Effector memory CD8-positive, alpha-beta T cell (primary cell): ENCODE measurements around the gene HSDL2.
"Not testable (repeated sequence)": the region's sequence is repeated elsewhere in the genome, so short reads cannot be mapped to it uniquely, and the experiment has no call there.

Source experiments
- ATAC-seq: fragments of 150-1000 bp; cut with Tn5 transposase; replicated peaks from 2 replicates; pipeline ENCODE4 v1.10.0; 2021; ENCODE audit warnings: mild to moderate bottlenecking, moderate library complexity
- DNase-seq, 3 experiments: peaks; one replicate each; pipeline ENCODE4 v3.0.0; 2021
- H3K27ac Mint-ChIP-seq, 2 donors: one replicate each; pipeline ENCODE4 v1.8.0; 2022; ENCODE audit warnings: mild to moderate bottlenecking in 2 of 2, mixed read lengths in 2 of 2, moderate library complexity in 2 of 2
- H3K27me3 Mint-ChIP-seq, 2 donors: one replicate each; pipeline ENCODE4 v1.8.0; 2022; ENCODE audit warnings: mixed read lengths in 2 of 2
- H3K36me3 Mint-ChIP-seq: one replicate; pipeline ENCODE4 v1.8.0; 2022; ENCODE audit warnings: mild to moderate bottlenecking, moderate library complexity, mixed read lengths; ENCODE audit not compliant: insufficient read depth
- H3K4me1 Mint-ChIP-seq, 2 donors: one replicate each; pipeline ENCODE4 v1.8.0; 2022; ENCODE audit warnings: low read depth in 2 of 2, mixed read lengths in 2 of 2
- H3K4me3 Mint-ChIP-seq, 2 donors: one replicate each; pipeline ENCODE4 v1.8.0; 2022; ENCODE audit warnings: mild to moderate bottlenecking in 2 of 2, mixed read lengths in 2 of 2, moderate library complexity in 2 of 2
- H3K9me3 Mint-ChIP-seq, 2 donors: one replicate each; pipeline ENCODE4 v1.8.0; 2022; ENCODE audit warnings: mixed read lengths in 2 of 2

The HSDL2 gene

DNA sequence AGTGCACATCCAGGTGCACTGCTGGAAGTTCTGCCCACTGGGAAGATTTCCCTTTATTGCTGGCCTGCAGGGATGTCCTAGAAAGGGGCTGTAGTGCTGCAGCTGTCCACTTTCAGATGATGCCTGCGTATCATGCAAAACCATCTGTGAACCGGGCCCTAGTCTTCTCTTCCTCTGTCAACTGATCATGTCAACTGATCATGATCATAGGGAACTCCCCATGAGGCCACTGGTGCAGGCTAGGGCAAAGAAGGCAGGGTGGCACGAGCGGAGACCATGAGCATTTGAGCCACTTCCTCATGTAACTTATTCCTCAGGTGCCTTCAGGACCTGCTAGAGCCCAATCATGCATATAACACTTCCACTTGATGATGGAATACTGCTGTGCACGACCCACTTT is 4.5 kb upstream of the HSDL2 start:
- Mint-ChIP-seq H3K27ac (no peak overlapping the region), H3K4me3 (no peak overlapping the region), H3K27me3 (no peaks in the 10 kb centered on the region), H3K9me3 (no peaks in the 10 kb centered on the region), H3K36me3 (peaks cover 7% of the 10 kb centered on the region), H3K4me1 (peaks cover 27 to 31% of the 10 kb centered on the region in 2 donors)
- DNase-seq (no peak), ATAC-seq (no peak)

DNA sequence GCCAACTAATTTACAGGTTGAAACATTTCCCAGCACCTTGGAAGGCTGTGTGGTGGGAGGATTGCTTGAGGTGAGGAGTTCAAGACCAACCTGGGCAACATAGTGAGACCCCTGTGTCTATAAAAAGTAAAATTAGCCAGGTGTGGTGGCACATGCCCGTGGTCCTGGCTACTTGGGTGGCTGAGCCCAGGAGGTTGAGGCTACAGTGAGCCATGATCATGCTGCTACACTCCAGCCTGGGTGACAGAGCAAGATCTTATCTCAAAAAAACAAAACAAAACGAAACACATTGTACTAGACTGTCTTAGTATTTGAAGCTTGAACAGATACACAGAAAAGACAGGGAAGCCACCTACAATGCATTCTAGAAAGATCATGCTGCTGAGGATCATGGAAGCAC is 2.8 kb upstream of the HSDL2 start:
- Mint-ChIP-seq H3K27ac (peak overlapping the region in 1 of 2 donors; percentile 19), H3K4me3 (no peak overlapping the region)

DNA sequence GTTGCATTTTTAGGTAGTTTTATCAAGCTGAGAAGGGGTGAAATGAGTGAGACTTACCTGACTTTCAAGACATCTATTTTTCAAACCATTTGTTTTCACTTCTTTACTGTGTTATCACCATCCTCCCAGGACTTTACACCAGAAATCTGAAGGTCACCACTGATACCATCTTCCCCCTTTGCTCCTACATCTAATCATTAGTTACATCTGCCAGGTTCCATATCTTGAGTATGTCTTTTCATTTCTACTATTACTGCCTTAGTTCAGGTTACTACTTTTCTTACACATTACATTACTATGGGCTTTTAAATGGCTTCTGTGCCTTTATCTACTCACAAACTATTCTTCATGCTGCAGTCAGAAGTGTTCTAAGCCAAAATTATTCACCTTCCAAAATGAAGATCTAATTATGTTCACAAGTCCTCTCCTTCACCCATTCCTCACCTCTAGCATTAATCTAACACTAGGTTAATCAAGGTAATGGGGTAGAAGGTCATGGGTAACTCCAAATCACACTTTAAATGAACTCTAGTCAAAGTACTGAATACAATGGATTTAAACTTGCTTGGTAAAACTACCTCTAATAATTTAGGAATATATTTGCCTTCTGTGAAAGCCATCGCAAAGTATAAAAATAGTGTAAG is 2.1 kb upstream of the HSDL2 start:
- Mint-ChIP-seq H3K4me3 (peak overlapping the region; percentile 100), H3K9me3 (no peaks in the 10 kb centered on the region), H3K27ac (no peak overlapping the region)

More for the DNA sequence above, 2.8 kb upstream of the HSDL2 start:
- ATAC-seq (no peak), DNase-seq (no peak)
- peaks cover 39 to 45% of the 10 kb centered on the region in 2 donors for H3K4me1 Mint-ChIP-seq
- no peaks in the 10 kb centered on the region for H3K9me3 Mint-ChIP-seq
- peaks cover 7% of the 10 kb centered on the region for H3K36me3 Mint-ChIP-seq
- no peaks in the 10 kb centered on the region for H3K27me3 Mint-ChIP-seq

DNA sequence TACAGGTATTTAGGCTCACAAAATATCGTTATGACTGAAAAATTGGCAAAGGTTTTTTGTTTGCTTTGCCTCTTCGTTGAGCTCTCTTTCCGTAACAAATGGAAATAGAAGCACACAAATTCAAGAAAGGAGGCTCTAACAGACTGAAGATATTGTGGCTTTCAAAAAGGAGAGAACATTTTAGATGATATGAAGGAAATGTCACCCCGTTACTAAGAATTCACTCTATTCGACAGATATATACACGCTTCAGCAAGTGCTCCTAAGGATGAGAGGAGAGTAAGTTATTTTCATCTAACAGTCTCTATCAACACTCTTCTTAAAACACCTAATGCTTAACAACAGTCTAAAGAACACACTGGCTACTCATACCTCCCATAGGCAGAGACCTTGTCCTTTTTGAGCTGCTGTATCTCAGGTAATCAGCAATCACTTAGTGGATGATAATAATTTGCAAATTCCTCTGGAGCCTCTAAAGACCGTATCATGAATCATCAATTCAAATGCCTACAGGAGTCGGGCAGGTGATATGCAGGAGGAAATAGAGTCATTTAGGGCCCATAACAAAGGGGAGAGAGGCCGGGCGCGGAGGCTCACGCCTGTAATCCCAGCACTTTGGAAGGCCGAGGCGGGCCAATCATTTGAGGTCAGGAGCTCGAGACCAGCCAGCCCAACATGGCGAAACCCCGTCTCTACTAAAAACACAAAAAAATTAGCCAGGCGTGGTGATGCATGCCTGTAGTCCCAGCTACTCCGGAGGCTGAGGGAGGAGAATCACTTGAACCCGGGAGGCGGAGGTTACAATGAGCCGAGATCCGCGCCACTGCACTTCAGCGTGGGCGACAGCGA is 1.4 kb upstream of the HSDL2 start:
- DNase-seq: no peak
- peak overlapping the region; percentile 97 to 99 for H3K27ac Mint-ChIP-seq
- peaks cover 38 to 45% of the 10 kb centered on the region in 2 donors for H3K4me1 Mint-ChIP-seq
- peak; percentile 9 for ATAC-seq
- no peaks in the 10 kb centered on the region for H3K9me3 Mint-ChIP-seq
- H3K27me3 Mint-ChIP-seq: no peaks in the 10 kb centered on the region
- H3K36me3 Mint-ChIP-seq: peaks cover 7% of the 10 kb centered on the region
- H3K4me3 Mint-ChIP-seq: peak overlapping the region; percentile 100

More for the DNA sequence above, 2.1 kb upstream of the HSDL2 start:
- H3K27me3 Mint-ChIP-seq: no peaks in the 10 kb centered on the region
- H3K4me1 Mint-ChIP-seq: peaks cover 39 to 45% of the 10 kb centered on the region in 2 donors
- H3K36me3 Mint-ChIP-seq: peaks cover 7% of the 10 kb centered on the region
- DNase-seq (no peak), ATAC-seq (no peak)

DNA sequence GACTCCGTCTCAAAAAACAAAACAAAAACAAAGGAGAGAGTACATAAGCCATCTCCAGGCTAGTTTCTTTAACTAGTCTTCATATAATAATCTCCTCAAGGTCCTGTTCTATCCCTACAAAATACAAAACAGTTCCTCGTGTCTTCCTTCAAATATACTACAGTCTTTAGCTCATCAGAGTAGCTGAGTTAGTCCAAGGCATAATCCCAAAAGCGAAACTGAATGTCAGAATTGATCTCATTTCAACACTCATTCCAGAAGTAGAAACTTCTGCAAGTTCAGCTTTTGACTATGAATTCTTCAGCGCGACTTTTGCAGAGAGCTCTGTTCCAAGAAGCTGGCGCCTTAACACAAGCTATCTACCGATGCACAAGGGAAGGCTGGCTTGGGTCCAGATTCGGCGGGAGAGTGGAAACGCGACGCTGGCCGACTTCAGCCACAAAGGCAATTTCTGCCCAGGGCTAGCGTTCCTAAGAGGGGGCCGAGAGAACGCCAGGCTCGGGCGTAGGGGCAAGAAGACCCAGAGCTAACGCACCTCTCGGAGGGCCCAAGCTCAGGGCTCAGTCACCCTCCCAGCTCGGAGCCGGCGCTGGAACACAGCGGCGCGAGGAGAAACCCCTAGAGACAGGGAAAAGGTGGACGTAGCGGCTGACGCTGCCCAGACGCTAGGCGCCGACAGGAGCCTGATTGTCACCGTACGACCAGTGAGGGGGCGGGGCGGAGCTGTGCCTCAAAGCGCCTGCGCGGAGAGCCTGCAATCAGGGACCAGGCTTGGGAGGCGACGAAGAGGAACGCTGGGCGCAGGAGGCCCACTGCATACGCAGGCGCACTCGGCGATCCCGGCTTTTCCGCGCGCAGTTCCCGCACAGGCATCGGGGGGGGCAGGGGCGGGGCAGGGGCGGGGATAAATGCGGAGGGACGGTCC is 469 bp upstream of the HSDL2 start:
- Mint-ChIP-seq H3K27ac (peak overlapping the region; percentile 97 to 99), H3K9me3 (no peaks in the 10 kb centered on the region), H3K4me3 (peak overlapping the region; percentile 100), H3K36me3 (peaks cover 7% of the 10 kb centered on the region), H3K4me1 (peaks cover 38 to 45% of the 10 kb centered on the region in 2 donors), H3K27me3 (no peaks in the 10 kb centered on the region)
- ATAC-seq: peak; percentile 89
- peak; percentile 97 to 98 (median 98) for DNase-seq

DNA sequence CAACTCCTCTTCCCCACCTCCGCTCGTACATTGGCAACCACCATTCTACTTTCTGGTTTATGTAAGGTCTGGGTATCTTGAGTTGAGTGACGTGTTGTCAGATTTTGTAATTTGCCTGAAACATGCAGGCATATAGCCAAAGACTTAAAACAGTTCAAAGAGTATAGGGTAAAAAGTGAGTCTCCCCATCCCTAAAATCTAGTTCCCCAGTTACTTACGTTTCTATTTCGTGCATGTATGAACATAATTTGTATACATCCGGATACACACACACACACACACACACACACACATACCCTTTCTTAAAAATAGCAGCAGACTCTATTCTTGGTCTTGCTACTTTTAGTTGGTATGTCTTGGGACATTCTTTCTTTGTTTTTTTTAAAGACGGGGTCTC is 915 bp downstream of the HSDL2 start:
- Mint-ChIP-seq H3K27ac (peak overlapping the region; percentile 97 to 99), H3K27me3 (no peaks in the 10 kb centered on the region), H3K4me3 (peak overlapping the region; percentile 100), H3K4me1 (peaks cover 38 to 45% of the 10 kb centered on the region in 2 donors), H3K9me3 (no peaks in the 10 kb centered on the region), H3K36me3 (peaks cover 7% of the 10 kb centered on the region)
- ATAC-seq: no peak
- no peak for DNase-seq

DNA sequence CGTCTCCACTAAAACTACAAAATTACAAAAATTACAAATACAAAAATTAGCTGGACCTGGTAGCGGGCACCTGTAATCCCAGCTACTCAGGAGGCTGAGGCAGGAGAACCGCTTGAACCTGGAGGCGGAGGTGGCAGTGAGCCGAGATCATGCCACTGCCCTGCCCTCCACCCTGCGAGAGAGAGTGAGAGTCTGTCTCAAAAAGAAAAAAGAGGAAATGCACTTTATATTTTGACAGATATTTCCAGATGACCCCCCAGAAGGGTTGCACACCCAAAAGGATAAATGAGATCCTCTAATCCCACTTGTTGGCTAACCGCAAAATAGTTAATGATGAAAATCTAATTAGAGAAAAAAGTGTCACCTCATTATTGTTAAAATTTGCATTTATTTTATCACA is 2.2 kb downstream of the HSDL2 start:
- no peak for DNase-seq
- H3K27me3 Mint-ChIP-seq: no peaks in the 10 kb centered on the region
- no peaks in the 10 kb centered on the region for H3K9me3 Mint-ChIP-seq
- H3K27ac Mint-ChIP-seq: no peak overlapping the region
- ATAC-seq: no peak
- peaks cover 39 to 43% of the 10 kb centered on the region in 2 donors for H3K4me1 Mint-ChIP-seq
- H3K36me3 Mint-ChIP-seq: peaks cover 7% of the 10 kb centered on the region
- H3K4me3 Mint-ChIP-seq: no peak overlapping the region

DNA sequence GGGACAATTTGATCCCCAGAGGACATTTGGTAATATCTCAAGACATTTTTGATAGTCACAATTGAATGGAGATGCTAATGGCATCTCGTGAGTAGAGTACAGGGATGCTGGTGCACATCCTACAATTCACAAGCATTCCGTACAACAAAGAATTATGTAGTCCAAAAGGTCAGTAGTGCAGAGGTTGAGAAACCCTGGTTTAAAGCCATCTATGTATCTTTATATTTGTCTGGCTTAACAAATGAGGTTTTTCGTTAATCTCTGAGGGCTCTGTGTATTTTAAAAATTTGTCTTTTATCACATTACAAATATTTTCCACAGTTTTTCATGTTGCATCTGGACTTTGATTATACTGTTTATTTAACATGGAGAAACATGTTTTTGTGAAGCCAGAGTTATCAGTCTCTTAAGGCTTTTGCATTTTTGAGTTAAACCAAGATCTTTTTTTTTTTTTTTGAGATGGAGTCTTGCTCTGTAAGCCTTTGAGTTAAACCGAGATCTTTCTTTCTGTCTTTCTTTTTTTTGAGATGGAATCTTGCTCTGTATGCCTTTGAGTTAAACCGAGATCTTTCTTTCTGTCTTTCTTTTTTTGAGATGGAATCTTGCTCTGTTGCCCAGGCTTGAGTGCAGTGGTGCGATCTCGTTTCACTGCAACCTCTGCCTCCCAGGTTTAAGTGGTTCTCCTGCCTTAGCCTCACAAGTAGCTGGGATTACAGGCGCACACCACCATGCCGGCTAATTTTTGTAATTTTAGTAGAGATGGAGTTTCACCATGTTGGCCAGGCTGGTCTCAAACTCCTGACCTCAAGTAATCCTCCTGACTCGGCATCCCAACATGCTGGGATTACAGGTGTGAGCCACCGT is 2.8 kb downstream of the HSDL2 start:
- Mint-ChIP-seq H3K36me3 (peaks cover 7% of the 10 kb centered on the region), H3K27me3 (no peaks in the 10 kb centered on the region), H3K9me3 (no peaks in the 10 kb centered on the region), H3K27ac (no peak overlapping the region), H3K4me1 (peaks cover 36 to 40% of the 10 kb centered on the region in 2 donors), H3K4me3 (no peak overlapping the region)
- ATAC-seq: no peak
- DNase-seq: no peak

DNA sequence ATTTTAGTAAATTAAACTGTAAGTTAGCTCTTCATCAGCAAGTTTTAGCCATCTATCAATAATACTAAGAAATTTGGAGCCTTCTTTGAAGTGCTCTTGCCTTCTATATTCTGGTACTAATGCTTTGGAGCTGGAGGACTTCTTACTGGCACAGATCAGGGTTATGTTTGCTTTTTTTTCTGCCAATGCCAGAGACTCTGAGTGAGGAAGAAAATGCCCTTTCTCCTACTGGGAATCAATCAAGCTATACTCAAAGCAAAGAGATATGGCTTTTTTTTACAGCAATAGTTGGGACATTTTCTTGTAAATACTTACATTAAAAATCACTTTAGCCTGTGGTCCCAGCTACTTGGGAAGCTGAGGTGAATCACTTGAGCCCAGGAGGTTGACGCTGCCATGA is 4.3 kb downstream of the HSDL2 start:
- Mint-ChIP-seq H3K4me1 (peaks cover 26 to 27% of the 10 kb centered on the region in 2 donors), H3K27me3 (no peaks in the 10 kb centered on the region), H3K36me3 (peaks cover 6% of the 10 kb centered on the region), H3K27ac (no peak overlapping the region), H3K9me3 (no peaks in the 10 kb centered on the region), H3K4me3 (no peak overlapping the region)
- DNase-seq: no peak
- ATAC-seq: no peak

DNA sequence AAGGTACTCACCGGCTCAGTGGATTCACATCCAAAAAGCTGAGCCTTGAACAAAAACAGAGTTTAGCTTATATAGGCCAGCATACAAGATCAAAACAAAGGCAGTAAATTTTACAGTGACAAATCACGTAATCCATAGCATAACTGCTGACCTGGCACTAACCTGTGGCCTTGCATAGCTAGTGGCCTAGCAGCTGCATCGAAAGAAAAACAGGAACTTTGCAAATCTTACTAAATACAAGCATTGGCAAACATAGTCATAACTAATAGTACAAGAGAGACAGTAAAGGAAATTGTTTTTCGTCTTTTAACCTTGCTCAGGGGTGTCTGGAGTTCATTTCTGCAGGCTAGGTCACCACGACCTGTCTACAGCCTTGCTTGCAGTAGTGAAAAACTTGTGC is 4.8 kb downstream of the HSDL2 start:
- ATAC-seq (no peak), DNase-seq (no peak)
- Mint-ChIP-seq H3K4me3 (no peak overlapping the region), H3K9me3 (no peaks in the 10 kb centered on the region), H3K36me3 (peaks cover 2% of the 10 kb centered on the region), H3K27me3 (no peaks in the 10 kb centered on the region), H3K4me1 (peaks cover 23 to 24% of the 10 kb centered on the region in 2 donors), H3K27ac (no peak overlapping the region)

DNA sequence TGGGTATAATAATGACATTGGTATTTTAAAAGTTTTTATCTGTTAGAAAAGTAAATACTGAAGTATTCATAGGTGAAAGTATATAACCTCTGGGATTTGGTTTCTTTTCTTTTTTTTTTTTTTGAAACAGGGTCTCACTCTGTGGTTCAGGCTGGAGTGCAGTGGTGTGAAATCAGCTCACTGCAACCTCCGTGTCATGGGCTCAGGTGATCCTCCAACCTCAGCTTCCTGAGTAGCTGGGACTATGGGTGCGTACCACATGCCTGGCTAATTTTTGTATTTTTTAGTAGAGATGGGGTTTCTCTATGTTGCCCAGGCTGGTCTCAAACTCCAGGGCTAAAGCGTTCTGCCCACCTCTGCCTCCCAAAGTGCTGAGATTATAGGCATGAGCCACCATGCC is 7.2 kb downstream of the HSDL2 start:
- peak; percentile 73 for ATAC-seq
- Mint-ChIP-seq H3K4me3 (no peak overlapping the region), H3K27me3 (no peaks in the 10 kb centered on the region), H3K9me3 (no peaks in the 10 kb centered on the region), H3K4me1 (peaks cover 8 to 10% of the 10 kb centered on the region in 2 donors), H3K36me3 (peaks cover 4% of the 10 kb centered on the region), H3K27ac (no peak overlapping the region)
- DNase-seq: no peak

DNA sequence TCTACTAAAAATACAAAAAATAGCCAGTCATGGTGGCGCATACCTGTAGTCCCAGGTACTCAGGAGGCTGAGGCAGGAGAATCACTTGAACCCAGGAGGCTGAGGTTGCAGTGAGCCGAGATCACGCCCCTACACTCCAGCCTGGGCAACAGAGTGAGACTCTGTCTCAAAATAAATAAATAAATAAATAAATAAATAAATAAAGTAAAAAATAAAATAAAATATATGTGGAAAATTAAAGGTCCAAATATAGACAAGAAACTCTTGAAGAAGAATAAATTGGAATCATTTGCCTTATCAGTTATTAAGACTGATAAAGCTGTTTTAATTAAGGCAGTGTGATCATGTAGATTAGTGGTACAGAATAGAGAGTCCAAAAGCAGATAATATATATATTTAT is 10.0 kb downstream of the HSDL2 start:
- not testable (repeated sequence) for ATAC-seq, H3K27ac Mint-ChIP-seq, H3K4me3 Mint-ChIP-seq, H3K36me3 Mint-ChIP-seq, H3K9me3 Mint-ChIP-seq, H3K4me1 Mint-ChIP-seq, DNase-seq, H3K27me3 Mint-ChIP-seq
